CMK (cell line): ENCODE measurements around the gene INTS11.
"Not testable (repeated sequence)": the region's sequence is repeated elsewhere in the genome, so short reads cannot be mapped to it uniquely, and the experiment has no call there.

ENCODE experiments used
- DNase-seq: peaks from one replicate; pipeline ENCODE4 v3.0.0-alpha.2; 2010; ENCODE audit warnings: low read depth

INTS11 gene

DNA sequence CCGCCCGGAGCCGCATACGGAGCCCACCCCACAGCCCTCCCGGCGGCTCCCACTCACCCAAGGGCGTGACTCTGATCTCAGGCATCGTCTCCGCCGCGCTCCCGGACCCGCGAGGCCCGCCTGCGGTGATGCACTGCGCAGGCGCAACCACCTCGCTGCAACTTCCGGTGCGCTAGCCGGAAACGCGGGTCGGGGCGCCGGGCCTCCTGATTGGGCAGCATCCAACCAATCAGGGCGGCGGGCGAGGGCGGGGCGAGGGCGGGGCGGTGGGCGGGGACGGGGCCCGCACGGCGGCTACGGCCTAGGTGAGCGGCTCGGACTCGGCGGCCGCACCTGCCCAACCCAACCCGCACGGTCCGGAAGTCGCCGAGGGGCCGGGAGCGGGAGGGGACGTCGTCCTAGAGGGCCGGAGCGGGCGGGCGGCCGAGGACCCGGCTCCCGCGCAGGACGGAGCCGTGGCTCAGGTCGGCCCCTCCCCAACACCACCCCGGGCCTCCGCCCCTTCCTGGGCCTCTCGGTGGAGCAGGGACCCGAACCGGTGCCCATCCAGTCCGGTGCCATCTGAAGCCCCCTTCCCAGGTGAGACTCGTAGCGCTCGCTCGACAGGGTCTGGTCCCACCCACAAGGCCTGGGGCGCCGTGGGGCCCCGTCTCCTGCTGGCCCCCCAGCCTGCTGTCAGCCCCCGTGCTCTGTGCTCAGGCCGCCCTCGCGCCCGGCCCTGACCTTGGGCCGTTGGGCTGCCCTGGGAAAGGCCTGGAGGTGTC is at the start of gene INTS11, which contains the start of gene CPTP:
TSS of gene INTS11 (minus strand) at position 137 of the 764 bp plus-strand sequence. CDS start at position 85, 52 bp downstream.
TSS of gene CPTP (plus strand) at position 279 of the 764 bp plus-strand sequence. CDS start 2,109 bp downstream, outside the sequence.
- DNase-seq = peak; percentile 93

- no peak for DNase-seq
Measured at GRCh38 chr1:1373815-1374588, 49.5 kb upstream of the INTS11 start.

DNA sequence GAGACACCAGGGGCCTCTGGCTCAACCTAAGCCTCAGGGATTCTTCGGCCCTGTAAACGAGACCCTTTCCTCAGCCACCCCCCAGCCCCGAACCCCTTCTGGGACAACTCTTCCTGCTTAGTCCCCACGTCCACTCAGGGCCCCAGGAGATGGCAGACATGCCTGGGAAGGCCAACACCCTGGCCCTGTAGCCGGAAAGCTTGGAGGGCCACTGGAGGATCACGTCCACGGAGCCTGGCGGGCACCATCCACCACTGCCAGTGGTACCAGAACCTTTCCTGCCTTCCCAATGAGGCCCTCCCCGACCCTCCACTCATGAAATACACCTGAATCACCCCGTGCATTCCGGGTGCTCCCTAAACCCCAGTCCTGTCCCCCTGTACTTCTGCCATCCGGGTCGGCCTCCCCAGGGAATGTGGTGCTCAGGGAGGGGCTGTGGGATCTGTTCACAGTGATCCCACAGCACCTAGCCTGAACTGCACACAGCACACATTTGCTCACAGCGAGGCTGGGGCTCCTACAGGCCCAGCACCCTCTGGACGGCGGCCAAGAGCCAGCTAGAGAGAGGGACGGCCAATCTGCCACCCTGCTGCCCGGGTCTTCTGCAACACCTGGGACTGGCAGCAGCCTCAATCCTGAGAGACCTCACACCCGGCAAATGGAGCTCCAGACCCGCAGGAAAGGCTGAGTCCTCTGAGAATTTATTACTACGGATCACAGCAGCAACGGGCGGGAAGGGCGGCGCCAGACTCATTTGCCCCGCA is 48.8 kb upstream of the INTS11 start:
- DNase-seq = no peak

GRCh38 chr1:1371746-1372711 is 47.6 kb upstream of the INTS11 start:
- no peak for DNase-seq

GRCh38 chr1:1371364-1371745 is 46.9 kb upstream of the INTS11 start:
- DNase-seq = peak; percentile 89

DNA sequence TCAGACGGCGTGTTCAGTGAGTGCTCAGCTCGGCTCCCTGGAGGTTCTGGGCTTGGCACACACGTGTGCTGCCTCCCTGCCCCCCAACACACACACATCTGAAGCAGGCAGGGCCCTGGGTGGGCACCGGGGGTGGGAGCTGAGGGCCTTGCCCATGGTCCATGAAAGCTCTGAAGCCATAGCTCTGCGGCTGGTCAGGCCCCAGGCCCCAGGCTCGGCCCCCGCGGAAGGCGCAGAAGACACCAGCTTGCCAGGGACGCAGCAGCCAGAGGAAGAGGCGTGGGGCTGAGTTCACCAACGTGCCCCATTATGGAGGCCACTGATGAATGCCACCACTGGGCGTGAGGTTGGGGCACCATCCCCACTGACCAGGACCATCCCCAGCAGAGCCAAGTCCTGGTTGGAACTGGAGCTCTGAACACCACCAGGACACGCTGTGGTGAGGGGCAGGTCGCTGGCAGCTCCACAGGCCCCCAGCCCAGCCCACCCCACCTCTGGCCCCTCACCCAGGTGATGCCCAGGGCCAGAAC is 46.4 kb upstream of the INTS11 start:
- DNase-seq = no peak

DNA sequence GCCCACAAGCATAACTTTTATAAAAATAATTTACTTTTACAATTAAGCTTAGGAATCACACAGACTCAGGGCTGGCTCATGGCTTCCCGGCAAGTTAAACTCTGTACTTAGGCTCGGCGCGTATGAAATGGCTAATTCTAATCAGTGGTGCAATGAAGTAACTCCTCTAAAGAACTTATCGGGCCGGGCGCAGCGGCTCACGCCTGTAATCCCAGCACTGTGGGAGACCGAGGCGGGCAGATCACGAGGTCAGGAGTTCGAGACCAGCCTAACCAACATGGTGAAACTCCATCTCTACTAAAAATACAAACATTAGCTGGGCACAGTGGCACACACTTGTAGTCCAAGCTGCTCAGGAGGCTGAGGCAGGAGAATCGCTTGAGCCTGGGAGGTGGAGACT is 45.6 kb upstream of the INTS11 start:
- not testable (repeated sequence) for DNase-seq

GRCh38 chr1:1367315-1367714 is 42.9 kb upstream of the INTS11 start:
- no peak for DNase-seq

DNA sequence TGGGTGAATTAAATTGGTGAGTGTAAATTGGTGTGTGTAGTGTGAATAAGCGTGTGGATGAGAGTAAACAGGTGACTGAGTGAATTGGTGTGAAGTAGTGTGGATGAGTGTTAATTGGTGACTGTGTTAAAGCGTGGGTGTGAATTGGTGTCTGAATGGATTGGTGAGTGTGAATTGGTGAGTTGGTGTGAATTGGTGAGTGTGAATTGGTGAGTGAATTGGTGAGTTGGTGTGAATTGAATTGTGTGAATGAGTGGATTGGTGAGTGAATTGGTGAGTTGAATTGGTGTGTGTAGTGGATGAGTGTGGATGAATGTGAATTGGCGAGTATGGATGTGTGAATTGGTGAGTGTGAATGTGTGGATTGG is 42.2 kb upstream of the INTS11 start:
- no peak for DNase-seq

DNA sequence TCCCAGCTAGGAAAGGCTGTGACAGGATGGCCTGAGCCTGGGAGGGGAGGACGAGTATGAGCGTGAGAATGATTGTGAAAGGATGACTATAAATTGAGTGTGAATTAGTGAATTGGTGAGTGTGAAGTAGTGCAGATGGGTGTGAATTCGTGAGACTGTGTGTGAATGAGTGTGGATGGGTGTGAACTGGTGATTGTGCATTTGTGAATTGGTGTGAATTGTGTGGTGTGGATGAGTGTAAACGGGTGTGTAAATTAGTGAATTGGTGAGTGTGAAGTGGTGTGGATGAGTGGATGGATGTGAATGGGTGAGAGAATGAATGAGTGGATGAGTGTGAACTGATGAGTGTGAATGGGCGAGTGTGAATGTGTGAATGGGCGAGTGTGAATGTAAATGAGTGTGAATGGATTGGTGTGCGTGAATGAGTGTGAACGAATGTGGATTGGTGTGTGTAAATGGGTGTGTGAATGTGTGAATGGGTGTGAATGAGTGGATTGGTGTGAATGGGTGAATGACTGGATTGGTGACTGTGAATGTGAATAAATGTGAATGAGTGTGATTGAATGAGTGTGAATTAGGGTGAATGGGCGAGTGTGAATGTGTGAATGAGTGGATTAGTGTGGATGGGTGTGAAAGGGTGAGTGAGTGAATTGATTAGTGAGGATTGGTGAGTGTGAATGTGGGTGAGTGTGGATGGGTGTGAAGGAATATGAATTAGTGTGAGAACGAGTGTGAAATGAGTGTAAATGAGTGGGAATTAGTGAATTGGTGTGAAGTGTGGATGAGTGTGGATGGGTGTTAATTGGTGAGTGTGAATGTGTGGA is 41.6 kb upstream of the INTS11 start:
- no peak for DNase-seq

DNA sequence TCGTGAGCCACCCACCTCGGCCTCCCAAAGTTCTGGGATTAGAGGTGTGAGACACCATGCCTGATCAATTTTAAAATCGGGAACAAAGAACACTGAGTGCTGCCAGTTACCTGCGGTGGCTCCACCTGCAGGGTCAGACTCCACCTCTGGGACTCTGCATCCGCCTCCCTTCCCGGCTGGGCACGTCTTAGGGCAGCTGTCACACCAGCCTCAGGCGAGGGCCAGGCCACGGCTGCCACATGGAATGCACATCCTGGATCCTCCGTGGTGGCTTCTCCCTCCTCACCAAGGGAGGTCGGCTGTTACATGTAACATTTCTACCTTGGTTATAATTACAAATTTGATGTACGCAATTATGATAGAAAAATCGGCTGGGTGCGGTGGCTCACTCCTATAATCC is 39.8 kb upstream of the INTS11 start:
- DNase-seq = no peak

DNA sequence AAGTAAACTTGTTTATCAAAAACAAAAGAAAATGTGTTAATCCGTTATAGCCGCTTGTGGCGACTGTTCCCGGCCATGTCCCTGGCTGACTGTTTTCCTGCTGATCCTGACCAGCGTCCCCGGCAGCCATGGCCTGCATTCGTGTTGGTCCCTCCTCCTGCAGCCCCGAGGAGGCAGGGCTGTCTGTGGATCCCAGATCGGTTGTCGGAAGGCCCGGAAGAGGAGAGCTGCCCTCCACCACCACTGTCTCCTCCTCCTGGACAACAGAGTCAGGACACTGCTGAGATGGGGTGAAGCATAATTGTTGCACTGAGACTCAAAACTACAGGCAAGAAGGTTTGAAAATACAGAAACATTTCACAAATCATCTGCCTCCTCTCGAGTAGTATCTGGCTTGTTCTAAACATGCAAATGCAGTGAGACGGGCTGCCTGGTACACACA is 37.5 kb upstream of the INTS11 start:
- no peak for DNase-seq

GRCh38 chr1:1361233-1361981 is 36.9 kb upstream of the INTS11 start:
- DNase-seq = no peak

- no peak for DNase-seq
Measured at GRCh38 chr1:1360506-1361169, 36.2 kb upstream of the INTS11 start.

DNA sequence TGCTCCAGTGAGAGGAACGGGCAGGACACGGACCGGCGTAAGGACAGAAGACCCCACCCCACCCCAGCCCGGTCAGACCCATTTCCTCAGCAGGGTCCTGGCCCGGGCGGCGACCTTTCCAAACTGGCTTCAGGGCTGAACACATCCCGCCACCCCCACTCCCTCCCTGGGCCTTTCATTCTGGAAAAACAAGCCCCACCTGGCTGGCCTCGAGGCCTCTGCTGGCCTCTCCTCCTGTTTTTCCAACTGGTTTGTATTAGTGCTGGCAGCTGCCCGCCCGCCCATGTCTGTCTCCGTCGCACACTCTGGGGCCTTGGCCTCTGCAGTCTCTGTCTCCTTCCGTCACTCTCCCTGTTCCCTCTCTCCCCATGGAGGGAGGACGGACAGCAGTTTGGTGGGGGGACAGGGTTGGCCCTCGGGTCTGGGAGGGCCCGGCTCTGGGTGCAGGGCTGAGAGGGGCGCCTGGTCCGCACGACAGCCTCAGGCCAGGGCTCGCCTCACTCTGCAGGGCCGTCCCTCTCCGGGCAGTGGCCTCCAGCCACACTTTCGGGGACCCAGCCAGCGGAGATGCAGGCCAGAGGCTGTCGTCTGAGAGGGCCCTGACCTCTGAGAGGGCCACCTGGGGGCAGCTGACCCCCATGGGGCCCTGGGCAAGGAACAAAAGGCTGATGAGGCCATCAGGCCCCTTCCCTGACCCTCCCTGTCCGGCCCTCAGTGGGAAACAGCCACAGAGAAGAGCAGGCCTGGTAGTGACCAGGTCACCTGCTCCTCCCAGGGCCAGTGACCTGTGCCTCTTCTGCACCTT is 35.4 kb upstream of the INTS11 start:
- no peak for DNase-seq

DNA sequence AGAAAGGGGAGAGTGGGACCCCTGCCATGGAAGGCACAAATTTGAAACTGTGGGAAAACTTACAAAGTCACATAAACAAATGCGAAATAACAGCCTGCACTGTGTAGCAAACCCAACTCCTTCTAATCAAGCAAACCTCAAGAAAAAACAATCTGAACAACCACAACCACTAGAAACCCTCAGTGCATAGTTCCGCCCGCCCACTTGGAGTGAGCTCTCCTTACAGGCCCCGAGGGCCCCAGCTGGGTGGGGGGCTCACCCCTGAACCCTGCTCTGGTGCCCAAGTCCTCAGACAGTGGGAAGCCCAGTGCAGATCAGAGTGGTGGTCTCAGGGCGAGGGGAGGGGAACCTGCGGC is 34.8 kb upstream of the INTS11 start:
- DNase-seq = no peak

GRCh38 chr1:1358433-1359271 is 34.2 kb upstream of the INTS11 start, which contains the start of gene MXRA8:
Gene MXRA8 (minus strand): TSS chr1:1358555. CDS start chr1:1358504, 51 bp downstream.
- no peak for DNase-seq
